Activated CD4-positive, alpha-beta T cell treated with anti-CD3 and anti-CD28 coated beads, Interleukin-2, amount 50 U/mL, for 48 hours (primary cell): ENCODE data around the gene MOSMO.
"Not testable (repeated sequence)": the region's sequence is repeated elsewhere in the genome, so short reads cannot be mapped to it uniquely, and the experiment has no call there.

Experiments used
- DNase-seq, 2 experiments: peaks; one replicate each; pipeline ENCODE4 v3.0.0-alpha.2; 2020

The MOSMO gene

GRCh38 chr16:22098405-22099255 is 90.7 kb downstream of the MOSMO start:
- DNase-seq: no peak

GRCh38 chr16:22099256-22099975 is 91.5 kb downstream of the MOSMO start:
- no peak for DNase-seq

- no peak for DNase-seq
Measured at GRCh38 chr16:22103441-22103840, 95.5 kb downstream of the MOSMO start.

GRCh38 chr16:22109258-22109898 is 101.5 kb downstream of the MOSMO start:
- DNase-seq: no peak

GRCh38 chr16:22111629-22112028 is 103.7 kb downstream of the MOSMO start:
- not testable (repeated sequence) for DNase-seq

- no peak for DNase-seq
Measured at GRCh38 chr16:22116095-22116700, 108.3 kb downstream of the MOSMO start.

- no peak for DNase-seq
Measured at GRCh38 chr16:22117609-22118008, 109.7 kb downstream of the MOSMO start.

- DNase-seq: no peak
Measured at GRCh38 chr16:22120440-22120839, 112.5 kb downstream of the MOSMO start.

- no peak for DNase-seq
Measured at GRCh38 chr16:22122239-22122638, 114.3 kb downstream of the MOSMO start.

- DNase-seq: no peak
Measured at GRCh38 chr16:22123146-22123545, 115.2 kb downstream of the MOSMO start.

- DNase-seq: no peak
Measured at GRCh38 chr16:22123759-22124490, 116.0 kb downstream of the MOSMO start.

GRCh38 chr16:22124583-22125284 is 116.8 kb downstream of the MOSMO start:
- DNase-seq: no peak

GRCh38 chr16:22126037-22126558 is 118.2 kb downstream of the MOSMO start:
- no peak for DNase-seq

GRCh38 chr16:22128537-22128936 is 120.6 kb downstream of the MOSMO start:
- not testable (repeated sequence) for DNase-seq

- no peak for DNase-seq
Measured at GRCh38 chr16:22130528-22130927, 122.6 kb downstream of the MOSMO start.

GRCh38 chr16:22132801-22133200 is 124.9 kb downstream of the MOSMO start:
- no peak for DNase-seq
